SHP77 (cell line): ENCODE measurements around the gene GAB2.

ENCODE experiments used
- DNase-seq, 2 experiments: peaks; one replicate each; lab custom pipeline; 2025; lab: John Stamatoyannopoulos, UW

GAB2 gene

DNA sequence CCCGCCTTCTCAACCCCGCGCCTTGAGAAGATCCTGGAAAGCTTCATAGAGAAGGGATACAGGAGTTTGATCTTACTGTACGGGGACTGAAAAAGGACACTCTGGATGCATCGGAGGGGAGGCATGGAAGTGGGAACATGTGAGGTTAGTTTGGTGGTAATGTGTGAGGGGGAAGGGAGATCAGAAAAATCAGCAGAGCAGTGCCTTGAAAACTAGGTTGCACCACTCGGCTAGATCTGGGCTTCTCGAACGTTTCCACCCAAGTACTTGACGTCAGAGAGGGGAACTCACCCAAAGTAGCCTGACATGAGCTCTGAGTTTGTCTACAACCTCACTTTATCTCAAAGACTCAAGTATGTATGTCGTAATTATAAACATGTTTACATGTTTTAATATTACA is 214.4 kb downstream of the GAB2 start:
- no peak for DNase-seq

DNA sequence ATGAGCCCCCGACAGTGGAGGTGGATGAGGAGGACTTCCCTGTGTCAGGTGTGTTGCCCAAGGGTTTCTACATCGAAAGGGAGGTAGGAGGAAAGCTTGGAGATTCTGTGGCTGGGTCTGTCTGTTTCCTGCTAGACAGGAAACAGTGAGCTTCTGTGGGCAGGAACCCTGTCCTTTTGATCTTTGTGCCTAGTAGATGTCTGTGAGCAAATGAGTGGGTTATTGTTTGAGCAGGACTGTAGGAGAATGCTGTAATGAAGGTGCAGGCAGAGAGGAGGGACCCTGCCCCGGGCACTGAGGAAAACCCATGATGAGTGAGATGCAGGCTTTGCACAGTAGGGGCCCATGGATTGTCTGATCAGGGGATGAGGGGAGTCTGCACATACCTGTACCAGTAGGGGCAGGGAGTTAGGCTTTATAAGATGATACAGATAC is 214.9 kb downstream of the GAB2 start:
- DNase-seq, result no peak

DNA sequence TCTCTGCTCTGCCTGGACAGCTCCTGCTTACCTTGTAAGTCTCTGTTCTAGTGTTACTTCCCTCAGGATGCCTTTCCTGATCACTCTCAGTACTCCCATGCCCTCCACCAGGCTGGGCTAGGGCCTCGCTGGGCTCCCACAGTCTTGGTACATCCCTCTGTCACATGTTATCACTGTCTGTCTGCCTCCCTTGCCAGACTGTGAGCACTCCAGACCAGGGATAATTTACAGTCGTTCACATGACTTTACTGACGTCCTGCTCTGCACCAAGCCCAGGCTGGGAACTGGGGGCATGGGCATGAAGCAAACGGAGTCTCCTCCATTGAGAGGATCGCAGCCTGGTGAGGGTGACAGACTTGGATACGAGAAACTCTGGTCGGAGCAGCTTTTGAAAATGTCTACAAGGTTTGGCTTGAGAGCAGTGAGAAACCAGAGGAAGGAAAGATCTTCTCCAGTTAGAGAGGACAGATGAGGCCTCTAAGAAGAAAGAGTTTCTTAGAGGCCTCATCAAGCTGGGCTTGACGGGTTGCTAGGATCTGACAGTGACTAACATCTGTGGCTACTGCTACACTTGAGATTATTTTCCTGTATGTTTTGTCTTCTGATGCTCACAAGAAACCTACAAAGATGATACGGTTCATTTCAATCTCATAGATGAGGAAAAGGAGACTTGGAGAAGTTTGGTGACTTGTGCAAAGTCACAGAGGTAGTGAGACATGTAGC is 216.4 kb downstream of the GAB2 start:
- no peak for DNase-seq

DNA sequence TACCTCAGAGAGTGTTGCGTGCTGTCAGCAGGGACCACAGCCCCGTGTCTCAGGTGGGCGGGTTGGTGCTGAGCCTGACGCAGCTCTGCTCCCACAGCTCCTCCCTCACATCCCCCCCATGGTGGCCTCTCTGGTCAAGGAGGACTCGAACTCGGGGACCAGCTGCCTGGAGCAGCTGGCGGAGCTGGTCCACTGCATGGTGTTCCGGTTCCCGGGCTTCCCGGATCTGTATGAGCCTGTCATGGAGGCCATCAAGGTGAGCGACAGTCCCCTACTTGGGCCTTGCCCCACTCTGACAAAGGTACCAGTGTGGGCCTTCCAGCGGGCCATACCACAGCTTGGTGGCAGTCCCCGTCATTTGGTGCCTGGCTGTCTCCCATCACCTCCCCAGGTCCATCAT is 217.1 kb downstream of the GAB2 start:
- no peak for DNase-seq

DNA sequence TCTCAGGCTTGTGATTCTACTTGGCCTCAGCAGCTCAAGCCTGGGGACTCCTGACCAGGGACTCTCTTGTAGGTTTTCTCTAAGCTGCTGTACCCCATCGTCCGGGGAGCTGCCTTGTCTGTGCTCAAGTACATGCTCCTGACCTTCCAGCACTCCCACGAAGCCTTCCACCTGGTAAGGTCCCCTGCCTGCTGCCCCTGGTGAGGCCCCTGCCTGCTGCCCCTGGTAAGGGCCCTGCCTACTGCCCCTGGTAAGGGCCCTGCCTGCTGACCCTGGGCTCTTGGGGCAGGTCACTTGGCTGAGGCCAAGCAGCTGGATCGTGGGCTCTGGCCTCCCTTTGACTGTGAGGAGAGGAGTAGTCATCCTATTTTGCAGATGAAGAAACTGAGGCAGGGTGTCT is 217.6 kb downstream of the GAB2 start:
- DNase-seq, result no peak

DNA sequence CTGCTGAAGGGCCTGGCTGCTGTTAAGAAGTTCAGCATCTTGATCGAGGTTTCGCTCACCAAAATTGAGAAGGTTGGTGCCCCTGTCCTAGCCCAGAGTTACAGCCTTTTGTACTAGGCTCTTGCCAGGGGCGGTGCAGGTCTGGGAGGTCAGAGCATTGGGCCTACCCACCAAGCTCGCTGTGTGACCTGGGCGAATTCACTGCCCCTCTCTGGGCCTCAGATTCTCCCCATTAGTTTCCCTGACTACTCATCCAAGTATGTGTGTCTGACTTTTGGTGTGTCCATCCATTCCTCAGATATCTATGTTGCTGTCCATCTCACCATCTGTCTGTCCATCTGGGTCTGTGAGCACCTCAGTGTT is 218.0 kb downstream of the GAB2 start:
- no peak for DNase-seq

DNA sequence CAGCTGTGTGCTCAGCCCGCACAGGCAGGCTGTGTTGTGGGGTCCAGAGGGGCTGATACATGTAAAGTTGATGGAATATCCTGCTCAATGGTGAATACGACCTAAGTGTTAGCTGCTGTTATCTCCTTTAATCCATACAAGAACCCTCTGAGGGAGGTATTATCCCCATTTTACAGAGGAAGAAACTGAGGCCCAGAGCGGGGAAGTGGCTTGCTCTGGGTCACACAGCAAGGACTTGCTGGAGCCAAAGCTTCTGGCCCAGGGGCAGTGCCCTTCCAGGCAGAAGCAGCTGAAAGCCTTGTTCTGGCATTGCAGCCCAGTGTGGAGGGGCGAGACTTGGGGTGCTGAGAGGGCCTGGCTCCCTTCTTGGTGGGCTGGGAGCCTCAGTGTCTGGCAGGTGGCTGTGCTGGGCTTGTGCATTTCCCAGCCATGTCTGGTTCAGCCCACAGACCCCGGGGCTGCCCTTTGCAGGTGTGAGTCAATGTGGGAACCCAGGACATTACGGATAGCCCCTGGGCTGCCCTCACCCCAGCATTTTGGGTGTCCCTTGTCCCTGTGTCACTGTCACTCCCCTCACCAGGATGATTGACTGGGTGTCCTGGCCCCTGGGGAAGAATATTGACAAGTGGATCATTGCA is 218.5 kb downstream of the GAB2 start:
- DNase-seq, result no peak

DNA sequence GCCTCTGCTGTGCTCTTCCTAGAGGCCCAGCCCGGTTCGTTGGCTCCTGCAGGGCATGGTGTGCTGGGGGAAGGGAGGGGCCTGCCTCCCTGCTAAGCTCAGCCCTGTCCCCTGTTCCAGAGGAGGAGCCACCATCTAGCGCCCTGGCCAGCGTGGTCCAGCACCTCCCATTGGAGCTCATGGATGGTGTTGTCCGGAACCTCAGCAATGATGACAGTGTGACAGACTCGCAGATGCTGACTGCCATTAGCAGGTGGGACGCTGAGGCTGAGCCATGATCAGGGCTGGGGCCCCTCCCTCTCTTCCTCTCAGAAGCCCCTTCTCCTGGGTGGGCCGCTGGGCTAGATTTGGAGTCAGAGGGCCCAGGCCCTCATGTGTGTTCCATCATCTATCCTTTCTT is 219.8 kb downstream of the GAB2 start:
- DNase-seq, result no peak

DNA sequence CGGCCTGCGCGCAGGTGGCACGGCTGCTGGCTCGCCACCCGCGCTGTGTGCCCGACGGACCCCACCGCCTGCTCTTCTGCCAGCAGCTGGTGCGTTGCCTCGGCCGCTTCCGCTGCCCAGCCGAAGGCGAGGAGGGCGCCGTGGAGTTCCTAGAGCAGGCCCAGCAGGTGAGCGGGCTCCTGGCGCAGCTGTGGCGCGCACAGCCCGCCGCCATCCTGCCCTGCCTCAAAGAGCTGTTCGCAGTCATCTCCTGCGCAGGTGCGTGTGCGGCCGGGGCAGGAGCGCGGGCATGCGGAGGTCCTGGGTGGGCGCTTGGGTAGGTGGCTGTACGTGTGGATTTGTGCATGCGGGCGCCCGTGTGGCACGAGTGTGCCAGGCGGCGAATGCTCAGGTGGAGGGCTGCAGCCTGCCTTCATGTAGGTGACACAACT is 220.9 kb downstream of the GAB2 start:
- DNase-seq, result no peak

DNA sequence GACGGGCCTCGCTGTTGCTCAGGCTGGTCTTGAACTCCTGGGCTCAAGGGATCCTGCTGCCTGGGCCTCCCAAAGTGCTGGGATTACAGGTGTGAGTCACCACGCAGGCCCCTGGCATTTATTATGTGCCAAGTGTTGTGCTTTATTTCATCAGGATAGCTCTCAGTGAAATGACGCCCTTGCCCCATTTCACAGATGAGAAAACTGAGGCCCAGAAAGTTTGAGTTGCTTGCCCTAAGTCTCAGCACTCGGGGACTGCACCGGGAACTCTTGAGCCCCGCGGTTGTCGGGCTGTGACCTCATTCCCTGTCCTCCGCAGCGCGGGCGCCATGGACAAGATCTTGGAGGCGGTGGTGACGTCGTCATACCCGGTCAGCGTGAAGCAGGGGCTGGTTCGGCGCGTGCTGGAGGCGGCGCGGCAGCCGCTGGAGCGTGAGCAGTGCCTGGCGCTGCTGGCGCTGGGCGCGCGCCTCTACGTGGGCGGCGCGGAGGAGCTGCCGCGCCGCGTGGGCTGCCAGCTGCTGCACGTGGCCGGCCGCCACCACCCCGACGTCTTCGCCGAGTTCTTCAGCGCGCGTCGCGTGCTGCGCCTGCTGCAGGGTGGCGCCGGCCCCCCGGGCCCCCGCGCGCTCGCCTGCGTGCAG is 221.6 kb downstream of the GAB2 start:
- DNase-seq, result no peak

DNA sequence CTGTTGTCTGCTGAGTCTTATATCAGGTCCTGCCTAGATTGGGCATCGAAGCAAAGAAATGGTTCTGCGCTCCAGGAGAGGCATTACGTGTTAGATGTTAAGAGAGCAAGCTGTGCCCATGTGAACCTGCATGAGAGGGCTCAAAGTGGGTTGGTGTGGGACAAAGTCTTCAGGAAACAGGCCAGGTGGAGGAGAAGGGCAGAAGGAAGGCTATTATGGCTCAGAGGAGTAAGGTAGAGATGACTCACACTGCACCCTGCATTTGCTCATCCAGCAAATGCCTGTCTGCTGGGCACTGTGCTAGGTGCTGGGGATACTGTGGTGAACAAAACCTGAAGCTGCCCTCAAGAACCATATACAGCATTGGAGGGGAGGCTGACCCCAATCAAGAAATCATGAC is 223.1 kb downstream of the GAB2 start:
- no peak for DNase-seq

DNA sequence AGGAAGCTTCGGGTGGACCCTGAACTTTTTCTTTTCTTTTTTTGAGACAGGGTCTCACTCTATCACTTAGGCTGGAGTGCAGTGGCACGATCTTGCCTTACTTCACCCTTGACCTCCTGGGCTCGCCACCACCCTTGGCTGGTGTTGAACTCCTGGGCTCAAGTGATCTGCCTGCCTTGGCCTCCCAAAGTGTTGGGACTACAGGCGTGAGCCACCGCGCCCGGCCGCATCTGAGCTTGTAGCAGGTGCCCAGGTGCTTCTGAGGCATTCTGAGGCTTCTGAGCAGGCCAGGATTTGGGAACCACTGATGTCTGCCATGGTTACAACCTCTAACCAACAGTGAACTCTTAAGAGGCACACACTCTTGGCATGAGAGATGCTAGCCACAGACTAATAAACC is 223.8 kb downstream of the GAB2 start:
- no peak for DNase-seq

DNA sequence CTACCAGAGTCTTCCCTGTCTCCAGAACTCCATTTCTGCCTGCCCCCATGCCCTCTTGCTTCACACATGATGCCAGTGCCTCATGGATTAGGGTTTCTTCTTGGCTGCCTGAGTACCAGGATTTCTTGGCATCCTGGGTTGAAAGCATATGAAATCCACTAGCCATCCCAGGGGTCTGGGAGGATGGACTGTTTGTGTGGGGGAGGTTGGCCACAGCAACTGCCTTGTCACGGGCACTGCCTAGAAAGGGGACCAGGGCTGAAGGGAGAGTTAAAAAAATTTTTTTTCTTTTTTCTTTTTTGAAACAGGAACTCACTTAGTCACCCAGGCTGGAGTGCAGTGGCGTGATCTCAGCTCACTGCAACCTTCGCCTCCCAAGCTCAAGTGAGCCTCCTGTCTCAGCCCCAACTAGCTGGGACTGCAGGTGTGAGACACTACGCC is 224.7 kb downstream of the GAB2 start:
- DNase-seq, result no peak

DNA sequence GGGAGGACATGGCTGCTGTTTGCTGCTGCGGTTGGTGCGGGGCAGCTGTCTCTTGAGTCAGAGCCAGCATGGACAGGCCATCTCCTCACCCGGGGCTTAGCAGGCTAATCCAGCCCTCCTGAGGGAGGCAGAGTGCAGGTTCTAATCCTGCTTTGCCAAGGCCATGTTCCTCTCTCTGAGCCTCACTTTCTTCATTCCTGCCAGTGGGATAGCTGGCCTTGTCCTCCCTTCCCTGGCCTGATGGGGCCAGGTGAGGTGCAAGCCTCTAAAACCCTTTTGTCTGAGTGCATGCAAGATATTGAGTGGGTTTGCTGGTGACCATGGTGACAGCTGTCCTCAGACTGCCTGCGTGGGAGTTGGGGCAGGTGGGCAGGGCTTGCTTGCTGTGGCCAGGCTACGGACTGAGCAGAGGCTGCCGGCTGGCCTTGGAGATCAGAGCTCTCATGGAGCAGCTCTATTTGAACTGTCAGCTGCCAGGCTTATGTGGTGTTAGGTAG is 225.3 kb downstream of the GAB2 start:
- peak; percentile 31 for DNase-seq

DNA sequence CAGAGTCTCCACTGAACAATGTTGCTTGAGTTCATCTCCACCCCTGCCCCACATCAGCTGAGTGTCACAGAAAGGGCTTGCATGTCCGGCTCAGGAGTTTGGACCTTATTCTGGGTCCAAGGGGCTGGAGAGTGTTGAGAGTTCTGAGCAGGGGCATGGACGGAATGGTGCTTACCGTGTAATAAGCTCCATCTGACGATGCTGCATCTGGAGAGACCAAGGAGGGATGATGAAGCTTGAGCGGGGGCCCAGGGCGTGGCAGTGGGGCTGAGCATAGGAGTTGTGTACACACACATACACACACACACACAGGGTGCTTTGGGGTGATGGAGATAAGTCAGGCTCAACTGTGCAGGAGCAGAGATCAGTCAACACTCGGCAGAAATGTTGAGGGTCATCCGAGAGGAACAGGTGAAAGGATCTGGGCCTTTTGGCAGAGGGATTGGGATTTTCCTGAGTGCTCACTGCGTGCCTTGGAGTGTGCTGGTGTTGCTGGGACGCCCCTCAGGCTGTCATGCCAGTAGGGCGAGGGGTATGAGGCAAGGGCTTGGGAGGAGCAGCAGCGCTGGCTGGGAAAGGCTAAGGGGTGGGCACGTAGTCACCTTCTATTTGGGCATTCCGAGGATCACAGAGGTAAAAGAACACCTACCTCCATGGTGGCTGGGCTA is 226.6 kb downstream of the GAB2 start:
- DNase-seq, result no peak

DNA sequence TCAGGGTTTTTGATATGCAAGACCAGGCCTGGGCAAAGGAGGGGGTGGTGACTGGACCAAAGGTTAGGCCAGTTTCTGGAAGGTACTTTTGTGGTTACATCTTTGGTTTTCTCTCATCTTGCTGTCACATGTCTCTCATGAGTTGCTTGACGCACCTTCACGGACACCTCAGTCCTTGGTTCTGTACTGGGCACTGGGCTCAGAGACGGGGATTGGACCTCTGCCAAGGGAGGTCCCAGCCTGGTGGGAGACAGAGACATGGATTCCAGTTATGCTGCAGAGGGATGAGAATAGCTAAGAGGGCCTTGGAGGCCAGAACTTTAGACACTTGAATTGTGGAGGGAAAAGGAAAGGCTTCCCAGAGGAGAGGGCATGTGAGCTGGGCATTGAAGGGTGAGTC is 227.2 kb downstream of the GAB2 start:
- DNase-seq, result no peak

DNA sequence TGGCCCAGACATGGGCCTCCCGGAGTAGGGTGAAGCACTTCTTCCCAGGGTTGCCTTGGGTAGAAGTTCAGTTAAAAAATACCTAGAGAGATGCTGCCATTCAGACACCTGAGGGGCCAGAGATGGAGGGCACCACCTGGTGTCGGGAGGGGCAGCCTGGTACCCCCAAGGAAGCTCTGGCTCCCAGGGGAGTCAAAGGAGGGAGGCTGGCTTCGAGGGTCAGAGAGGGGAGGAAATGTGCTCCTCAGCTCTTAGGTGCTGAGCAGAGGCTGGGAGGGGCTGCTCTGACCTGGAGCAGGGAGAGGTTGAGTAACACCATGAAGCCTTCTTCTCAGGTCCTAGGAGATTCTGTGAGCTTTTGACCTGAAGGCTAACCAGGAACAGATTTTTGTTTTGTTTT is 227.8 kb downstream of the GAB2 start:
- DNase-seq, result no peak

DNA sequence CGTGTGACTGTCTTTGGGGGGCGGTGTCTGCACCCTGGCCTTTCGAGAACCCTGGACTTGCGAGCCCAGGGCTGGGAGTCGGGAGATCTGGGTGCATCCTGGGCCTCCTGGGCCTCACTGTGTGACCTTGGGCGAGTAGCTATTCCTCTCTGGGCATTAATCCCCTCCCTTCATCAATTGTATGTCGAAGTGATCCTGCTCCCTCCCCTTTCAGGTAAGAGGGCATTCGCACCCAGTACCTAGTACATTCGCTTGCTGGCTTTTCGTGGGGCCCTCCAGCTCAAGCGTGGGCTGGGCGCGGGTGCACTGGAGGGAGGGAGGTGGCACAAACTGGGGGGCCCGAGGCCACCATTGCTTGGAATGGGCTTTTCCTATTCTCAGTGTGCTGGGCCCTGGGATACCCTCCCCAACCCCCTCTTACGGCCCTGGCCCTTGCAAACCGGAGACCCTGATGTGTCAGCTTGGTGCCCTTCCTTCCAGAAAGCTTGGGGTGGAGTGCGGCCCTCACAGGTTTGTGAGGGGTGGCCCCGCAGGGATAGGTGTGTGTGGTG is 228.4 kb downstream of the GAB2 start:
- no peak for DNase-seq

DNA sequence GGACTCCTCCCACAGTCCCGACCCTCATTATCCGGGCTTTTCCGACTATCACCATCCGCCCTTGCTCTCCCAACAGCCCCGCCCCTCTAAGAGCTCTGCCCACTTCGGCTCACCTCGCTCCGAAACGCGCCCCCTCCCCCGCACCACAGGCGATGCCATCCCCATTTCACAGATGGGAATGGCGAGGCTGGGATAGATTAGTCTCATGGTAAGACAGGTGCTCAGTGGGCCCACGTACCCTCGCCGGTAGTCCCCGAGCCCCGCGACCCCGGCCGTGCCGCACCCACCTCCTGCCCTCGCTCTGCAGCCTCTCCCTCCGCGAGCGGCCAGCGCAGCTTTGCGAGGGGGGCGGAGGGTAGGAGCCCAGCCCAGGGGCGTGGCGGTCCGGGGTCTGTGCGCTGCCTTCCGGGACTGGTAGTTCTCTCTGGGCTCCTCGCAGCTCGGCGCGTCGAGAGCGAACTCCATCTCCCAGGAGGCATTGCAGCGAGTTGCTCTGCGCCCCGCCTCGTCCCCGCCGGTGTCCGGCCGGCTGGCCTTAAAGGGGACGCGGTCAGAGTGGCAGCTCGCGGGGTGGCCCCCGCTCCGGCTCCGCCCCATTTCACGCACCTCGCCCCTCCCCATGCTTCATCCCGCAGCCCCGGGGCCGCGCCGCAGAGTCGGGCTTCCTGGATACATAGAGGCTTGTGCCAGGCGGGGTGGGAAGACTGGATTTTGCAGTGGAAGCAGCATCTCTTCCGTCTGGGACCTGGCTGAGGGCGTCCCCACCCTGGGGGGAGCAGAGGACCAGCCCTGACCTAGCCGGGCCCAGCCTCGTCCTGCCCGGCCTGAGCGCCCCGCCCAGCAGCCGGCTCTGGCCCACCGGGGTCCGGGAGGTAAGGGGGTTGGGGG is 229.1 kb downstream of the GAB2 start, which contains the start of the genes KCTD21 and USP35:
Gene KCTD21, minus strand, starts transcription at position 341 of the 888 bp plus-strand sequence. CDS start 14,072 bp downstream, outside the sequence.
Gene USP35, plus strand, starts transcription at position 634 of the 888 bp plus-strand sequence. CDS start 7,327 bp downstream, outside the sequence.
- peak; percentile 96 to 99 for DNase-seq

DNA sequence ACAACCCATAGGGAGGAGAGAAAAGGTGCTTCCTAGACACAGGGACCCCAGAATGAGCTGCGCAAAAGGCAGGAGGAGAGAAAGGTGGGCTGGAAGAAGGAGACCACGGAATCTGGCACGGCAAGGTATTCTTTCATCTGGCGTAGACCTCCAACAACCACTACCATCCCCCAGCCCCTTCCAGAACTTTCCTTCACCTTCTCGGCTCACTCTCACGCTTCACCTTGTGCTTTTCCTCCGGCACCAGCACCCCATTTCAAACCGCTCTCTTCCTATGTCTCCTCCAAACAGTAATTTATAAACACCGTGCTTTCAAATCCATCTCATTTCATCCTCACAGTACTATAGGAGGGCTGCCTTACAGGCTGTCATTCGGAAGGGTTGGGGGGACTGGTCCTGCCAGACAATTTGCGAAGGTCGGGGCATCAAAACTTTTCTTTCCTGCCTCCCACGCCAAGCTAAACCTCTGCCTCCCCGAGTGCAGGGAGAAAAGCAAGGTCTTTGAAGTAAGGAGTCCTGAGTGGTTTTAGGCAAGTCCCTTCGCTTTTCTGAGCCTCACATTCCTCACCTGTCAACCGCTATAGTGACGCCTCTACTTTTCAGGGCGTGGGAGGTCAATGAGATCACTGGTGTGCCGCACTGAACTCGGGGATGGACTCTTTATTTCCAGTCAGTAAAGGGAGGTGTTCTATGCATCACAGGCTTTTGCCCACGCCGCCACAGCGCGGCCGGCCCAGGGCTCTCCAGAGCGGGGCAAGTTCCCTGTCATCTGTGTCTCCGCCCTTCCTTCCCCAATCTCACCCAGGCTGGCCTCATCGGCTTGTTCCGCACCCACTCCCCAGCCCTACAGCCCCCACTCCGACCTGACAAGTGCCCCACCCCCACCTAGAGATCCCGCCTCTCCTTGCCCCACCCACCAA is 230.0 kb downstream of the GAB2 start:
- no peak for DNase-seq
